Epithelial cell of esophagus (primary cell): ENCODE measurements around the gene ARL11.

Experiments
- DNase-seq: peaks from one replicate; pipeline ENCODE4 v3.0.0; 2010; ENCODE audit warnings: low read depth
- H3K4me3 ChIP-seq: 2 replicates; pipeline ENCODE4 v1.5.1; 2011; ENCODE audit warnings: mild to moderate bottlenecking, low read length, control low read depth
- CTCF ChIP-seq: IDR thresholded peaks from 2 replicates; pipeline ENCODE4 v1.5.1; 2011; ENCODE audit warnings: low read depth, mild to moderate bottlenecking, low read length, control low read depth, inconsistent platforms; ENCODE audit not compliant: insufficient read depth; ENCODE audit errors: missing control alignments

ARL11 gene

GRCh38 chr13:49664606-49665005 lies 36.3 kb downstream of the ARL11 start:
- TF ChIP-seq CTCF, result no peak

GRCh38 chr13:49667773-49668172 lies 39.5 kb downstream of the ARL11 start:
- TF ChIP-seq CTCF, result no peak
- H3K4me3 ChIP-seq, result no peak overlapping the region
- DNase-seq, result no peak

More at GRCh38 chr13:49664606-49665005, 36.3 kb downstream of the ARL11 start:
- H3K4me3 ChIP-seq, result no peak overlapping the region
- DNase-seq, result no peak

- H3K4me3 ChIP-seq, result no peak overlapping the region
- TF ChIP-seq CTCF, result peak; percentile 77
- DNase-seq, result peak; percentile 74
Observed at GRCh38 chr13:49669735-49670309, 41.5 kb downstream of the ARL11 start.

GRCh38 chr13:49670828-49671227 lies 42.5 kb downstream of the ARL11 start:
- no peak for TF ChIP-seq CTCF
- no peak overlapping the region for H3K4me3 ChIP-seq

GRCh38 chr13:49676581-49677298 lies 48.4 kb downstream of the ARL11 start:
- no peak for DNase-seq
- no peak overlapping the region for H3K4me3 ChIP-seq
- no peak for TF ChIP-seq CTCF

More at GRCh38 chr13:49670828-49671227, 42.5 kb downstream of the ARL11 start:
- no peak for DNase-seq

- no peak for DNase-seq
- no peak overlapping the region for H3K4me3 ChIP-seq
- no peak for TF ChIP-seq CTCF
Observed at GRCh38 chr13:49678191-49678914, 50.0 kb downstream of the ARL11 start.
